Measurements from ENCODE around the gene KAZALD1.

DNA sequence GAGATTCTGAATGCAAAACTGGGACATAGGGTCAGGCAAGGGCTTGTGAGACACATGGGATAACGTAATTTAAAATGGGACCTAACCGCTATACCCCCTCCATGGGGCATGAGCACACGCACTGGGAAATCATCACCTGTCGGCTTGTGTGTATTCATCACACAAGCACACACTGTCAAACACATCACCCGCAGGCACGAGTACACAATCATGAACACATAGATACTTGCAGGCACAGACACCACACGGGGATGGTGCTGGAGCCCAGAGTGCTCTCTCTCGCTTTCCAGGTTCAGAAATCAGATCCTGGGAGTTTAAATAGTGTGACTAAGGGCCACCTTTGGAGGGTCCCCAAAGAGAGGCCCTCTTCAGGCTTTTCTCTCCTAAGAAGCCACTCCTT lies 49.8 kb downstream of the KAZALD1 start:
- TF ChIP-seq, protein P1, sequence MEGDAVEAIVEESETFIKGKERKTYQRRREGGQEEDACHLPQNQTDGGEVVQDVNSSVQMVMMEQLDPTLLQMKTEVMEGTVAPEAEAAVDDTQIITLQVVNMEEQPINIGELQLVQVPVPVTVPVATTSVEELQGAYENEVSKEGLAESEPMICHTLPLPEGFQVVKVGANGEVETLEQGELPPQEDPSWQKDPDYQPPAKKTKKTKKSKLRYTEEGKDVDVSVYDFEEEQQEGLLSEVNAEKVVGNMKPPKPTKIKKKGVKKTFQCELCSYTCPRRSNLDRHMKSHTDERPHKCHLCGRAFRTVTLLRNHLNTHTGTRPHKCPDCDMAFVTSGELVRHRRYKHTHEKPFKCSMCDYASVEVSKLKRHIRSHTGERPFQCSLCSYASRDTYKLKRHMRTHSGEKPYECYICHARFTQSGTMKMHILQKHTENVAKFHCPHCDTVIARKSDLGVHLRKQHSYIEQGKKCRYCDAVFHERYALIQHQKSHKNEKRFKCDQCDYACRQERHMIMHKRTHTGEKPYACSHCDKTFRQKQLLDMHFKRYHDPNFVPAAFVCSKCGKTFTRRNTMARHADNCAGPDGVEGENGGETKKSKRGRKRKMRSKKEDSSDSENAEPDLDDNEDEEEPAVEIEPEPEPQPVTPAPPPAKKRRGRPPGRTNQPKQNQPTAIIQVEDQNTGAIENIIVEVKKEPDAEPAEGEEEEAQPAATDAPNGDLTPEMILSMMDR (conservative IDR thresholded peaks at IDR 0.05; ENCODE audit: low read depth, low read length): no peak
- no peak for TF ChIP-seq EZH2phosphoT487 (IDR thresholded peaks at IDR 0.05; ENCODE audit: borderline replicate concordance, low read length)
- TF ChIP-seq EZH2 (IDR thresholded peaks at IDR 0.05; ENCODE audit: low read length, unreplicated experiment): no peak
